K562 (cell line): ENCODE data around the gene FAAP100. TPM values are rescaled to one million over a fixed set of nuclear protein-coding genes. Genes with fewer than 3 reads are reported as not detected.

Experiments
- ATAC-seq: fragments of 200-7000 bp; cut with Tn5 transposase; 3 replicates; pipeline ENCODE4 v1.9.1; 2020; ENCODE audit warnings: moderate library complexity
- BruUV-seq: library from RNA; stranded (reverse); fragments of 400-500 nt; replicated peaks from 2 replicates; lab custom pipeline; 2021; lab: Mats Ljungman, UMichigan
- CTCF ChIA-PET: fragments of 300-600 bp; formaldehyde crosslinking; extraction: SDS; loops from one replicate; lab custom pipeline; 2021; ENCODE audit warnings: low intra/inter-chr PET ratio; lab: Yijun Ruan, JAX
- POLR2A ChIA-PET: fragments of 300-600, 350-650 bp; sonication (Branson Sonifier 250); formaldehyde crosslinking; extraction: SDS; loops from one replicate; lab custom pipeline; 2021; ENCODE audit warnings: antibody characterized with exemption, inconsistent platforms; lab: Yijun Ruan, JAX
- DNase-seq, 4 experiments: peaks; one replicate each; pipeline versions ENCODE4 v3.0.0 to v3.0.0-alpha.2; 2011 to 2018; ENCODE audit warnings: low spot score in 3 of 4, mixed read lengths in 3 of 4; ENCODE audit errors: extremely low read depth in 1 of 4
- FAIRE-seq: peaks from 2 replicates; lab custom pipeline; 2011; peaks lifted over from hg19 to GRCh38; lab: Jason Lieb, UNC
- H2AFZ ChIP-seq: 2 replicates; pipeline ENCODE4 v1.6.0; 2011; ENCODE audit warnings: low read depth, low read length, control low read depth, inconsistent platforms
- H3K27ac ChIP-seq: fragments of 200-600 bp; 3 replicates; pipeline ENCODE4 v1.8.0; 2011; ENCODE audit warnings: low read depth, mild to moderate bottlenecking, control low read depth, inconsistent platforms, low read length, moderate library complexity, mixed read lengths; ENCODE audit errors: extremely low read depth
- H3K27me3 ChIP-seq, 2 experiments: fragments of 300-600 bp in 1 of 2; 2 replicates in 1 of 2; 3 replicates in 1 of 2; pipeline versions ENCODE4 v1.6.0 to v1.8.0; 2011; ENCODE audit warnings: inconsistent platforms in 2 of 2, low read length in 2 of 2, mild to moderate bottlenecking in 1 of 2, mixed read lengths in 1 of 2, moderate library complexity in 1 of 2; ENCODE audit not compliant: control insufficient read depth in 2 of 2, insufficient read depth in 2 of 2
- H3K36me3 ChIP-seq: fragments of 300-600 bp; 3 replicates; pipeline ENCODE4 v1.8.0; 2011; ENCODE audit warnings: mild to moderate bottlenecking, low read length, inconsistent platforms; ENCODE audit not compliant: control insufficient read depth, insufficient read depth
- H3K4me1 ChIP-seq, 2 experiments: fragments of 200-600 bp in 1 of 2; replicated peaks in 1 of 2; 2 replicates in 1 of 2; 3 replicates in 1 of 2; pipeline versions ENCODE4 v1.5.1 to v1.8.0; 2011; ENCODE audit warnings: inconsistent platforms in 2 of 2, low read length in 2 of 2, mild to moderate bottlenecking in 1 of 2, mixed read lengths in 1 of 2, moderate library complexity in 1 of 2; ENCODE audit not compliant: control insufficient read depth in 2 of 2, insufficient read depth in 2 of 2
- H3K4me2 ChIP-seq: 2 replicates; pipeline ENCODE4 v1.6.1; 2011; ENCODE audit warnings: low read length, control low read depth, inconsistent platforms, mixed read lengths; ENCODE audit not compliant: insufficient read depth
- H3K4me3 ChIP-seq: fragments of 200-600 bp; sonication (generic), shearing (Covaris generic); 2 replicates; pipeline ENCODE4 v1.5.1; 2016; ENCODE audit warnings: control low read depth, inconsistent platforms
- H3K79me2 ChIP-seq: fragments of 200-600 bp; 3 replicates; pipeline ENCODE4 v1.8.0; 2011; ENCODE audit warnings: low read length, inconsistent platforms; ENCODE audit not compliant: control insufficient read depth, insufficient read depth
- H3K9ac ChIP-seq, 2 experiments: 2 replicates each; pipeline versions ENCODE4 v1.6.0 to v1.6.1; 2011; ENCODE audit warnings: low read depth in 2 of 2, low read length in 2 of 2, control low read depth in 1 of 2, inconsistent platforms in 1 of 2, mild to moderate bottlenecking in 1 of 2, mixed read lengths in 1 of 2; ENCODE audit not compliant: insufficient read depth in 1 of 2
- H3K9me1 ChIP-seq: one replicate; pipeline ENCODE4 v1.6.0; 2011; ENCODE audit warnings: inconsistent platforms, mild to moderate bottlenecking, low read length, moderate library complexity; ENCODE audit not compliant: control insufficient read depth, insufficient read depth
- H3K9me3 ChIP-seq: replicated peaks from 2 replicates; pipeline ENCODE4 v1.5.1; 2011; ENCODE audit warnings: low read depth, low read length, inconsistent platforms; ENCODE audit not compliant: control insufficient read depth, insufficient read depth
- H4K20me1 ChIP-seq: replicated peaks from 2 replicates; pipeline ENCODE4 v1.6.1; 2011; ENCODE audit warnings: low read length, inconsistent platforms, mixed read lengths; ENCODE audit not compliant: control insufficient read depth, insufficient read depth
- BCL6 ChIP-seq: fragments of 250-450 bp; sonication (Bioruptor Pico); IDR thresholded peaks from 2 replicates; pipeline ENCODE4 v1.4.0; 2020
- BRD4 ChIP-seq: fragments of 200-600 bp; sonication (generic); IDR thresholded peaks from 2 replicates; pipeline ENCODE4 v1.6.1; 2017; ENCODE audit warnings: inconsistent platforms
- CBFA2T2 ChIP-seq: fragments of 450-650 bp; conservative IDR thresholded peaks from 2 replicates; pipeline ENCODE4 v1.6.1; 2017; ENCODE audit warnings: mild to moderate bottlenecking
- CXXC5 ChIP-seq: fragments of 250-450 bp; sonication (Bioruptor Pico); IDR thresholded peaks from 2 replicates; pipeline ENCODE4 v1.8.0; 2022; ENCODE audit warnings: inconsistent platforms, mild to moderate bottlenecking, moderate library complexity
- ELK3 ChIP-seq: fragments of 450-650 bp; formaldehyde crosslinking; IDR thresholded peaks from 2 replicates; pipeline ENCODE4 v1.4.0; 2020; ENCODE audit warnings: mild to moderate bottlenecking
- FOXA3 ChIP-seq, 2 experiments: fragments of 450-650 bp in 1 of 2; sonication (generic) in 1 of 2; formaldehyde crosslinking; IDR thresholded peaks in 1 of 2; conservative IDR thresholded peaks in 1 of 2; 2 replicates each; pipeline versions ENCODE4 v1.4.0 to v1.8.0; 2020 to 2022; ENCODE audit warnings: mild to moderate bottlenecking in 2 of 2, missing genetic modification reagents in 1 of 2
- HIVEP1 ChIP-seq: fragments of 250-450 bp; sonication (Bioruptor Pico); IDR thresholded peaks from 2 replicates; pipeline ENCODE4 v1.4.0; 2020; ENCODE audit warnings: mild to moderate bottlenecking
- NCOA1 ChIP-seq: fragments of 450-650 bp; IDR thresholded peaks from 2 replicates; pipeline ENCODE4 v1.6.1; 2016; ENCODE audit warnings: low read depth
- NR0B1 ChIP-seq: fragments of 450-650 bp; IDR thresholded peaks from one replicate; pipeline ENCODE4 v1.6.1; 2018; ENCODE audit warnings: mild to moderate bottlenecking, moderate library complexity; ENCODE audit not compliant: partially characterized antibody
- PPARD ChIP-seq: fragments of 250-450 bp; sonication (Bioruptor Pico); IDR thresholded peaks from 2 replicates; pipeline ENCODE4 v1.8.0; 2022; ENCODE audit warnings: inconsistent platforms, mild to moderate bottlenecking, moderate library complexity
- RBFOX2 ChIP-seq: fragments of 200-400 bp; formaldehyde crosslinking; IDR thresholded peaks from 2 replicates; pipeline ENCODE4 v1.6.1; 2017; ENCODE audit warnings: low read depth, mild to moderate bottlenecking, low read length, moderate library complexity
- U2AF2 ChIP-seq: fragments of 200-400 bp; formaldehyde crosslinking; optimal IDR thresholded peaks from 2 replicates; pipeline ENCODE3; 2017; ENCODE audit warnings: low read depth, mild to moderate bottlenecking, low read length
- ZNF764 ChIP-seq: fragments of 250-450 bp; sonication (Bioruptor Pico); IDR thresholded peaks from 2 replicates; pipeline ENCODE4 v1.4.0; 2020; ENCODE audit warnings: low read depth, mild to moderate bottlenecking, moderate library complexity
- WGBS: fragments of 100-300 bp; shearing (Covaris generic); methylation state at CpG from one replicate; pipeline ENCODE4 v1.1.6; 2016; ENCODE audit warnings: low coverage, mixed read lengths; ENCODE audit not compliant: insufficient coverage; ENCODE audit errors: missing lambda C conversion rate; 5-methylcytosine and 5-hydroxymethylcytosine counted together
- in situ Hi-C: fragments of 300-500 bp; cut with MboI; formaldehyde crosslinking; loops from 4 replicates; pipeline ENCODE4 v1.15.0; 2018; ENCODE audit warnings: inconsistent platforms, mixed read lengths
- intact Hi-C: fragments of 100-400 bp; cut with micrococcal nuclease; formaldehyde crosslinking; loops from 2 replicates; pipeline ENCODE4 v1.14.2; 2022
- polyA plus RNA-seq, 8 experiments: library from polyadenylated mRNA; depleted of rRNA in 4 of 8; stranded (reverse) in 5 of 8; unstranded in 3 of 8; fragments of >200 nt; fragmentation: Nextera tagmentation in 2 of 8; fragmentation: Illumina TruSeq in 1 of 8; extraction: Ambion mirVana in 2 of 8; extraction: Trizol in 1 of 8; gene quantifications; 2 replicates each; pipeline versions ENCODE4 v1.2.1 to v1.2.3, GENCODE V29; 2011 to 2014; ENCODE audit warnings: inconsistent platforms in 1 of 8, missing spikeins in 1 of 8
- total RNA-seq, 7 experiments: library from RNA; depleted of rRNA in 6 of 7; stranded (reverse); fragments of >200 nt in 6 of 7; fragmentation: Illumina TruSeq in 2 of 7; extraction: Trizol in 2 of 7; gene quantifications; 2 replicates each; pipeline versions ENCODE4 v1.2.1 to v1.2.3, GENCODE V29; 2011 to 2021; ENCODE audit warnings: low replicate concordance in 1 of 7

FAAP100 gene
- total and polyA plus RNA-seq, 9 of the 15 experiments (the other 6 are each of a cell fraction or from before 2014, with no cell fraction given): 0.31 to 51.2 (median 12.6) TPM

- CTCF ChIA-PET: no interaction called here
- 31% methylated on average over 12 of the region's 12 CpGs for WGBS
- in situ Hi-C loops (no loop called here), intact Hi-C loops (no loop called here)
- Histone ChIP-seq H3K27ac (no peak overlapping the region), H3K79me2 (no peaks in the 10 kb centered on the region), H3K9me1 (no peaks in the 10 kb centered on the region), H3K4me3 (no peak overlapping the region), H3K27me3 (peaks cover 10 to 22% of the 10 kb centered on the region in 2 experiments; a peak in 3 of 5 replicates), H3K9me3 (no peaks in the 10 kb centered on the region), H3K4me1 (peaks cover 3 to 19% of the 10 kb centered on the region in 2 experiments; a peak in 4 of 5 replicates), H3K36me3 (no peaks in the 10 kb centered on the region), H3K9ac (peak overlapping the region in 1 of 2 experiments; percentile 45; a peak in 2 of 4 replicates), H3K4me2 (no peak overlapping the region), H2AFZ (no peak overlapping the region), H4K20me1 (no peaks in the 10 kb centered on the region)
- BruUV-seq: no TSS peak
- FAIRE-seq (no peak), ATAC-seq (no peak), DNase-seq (no peak)
- TF ChIP-seq NCOA1 (no peak), ELK3 (no peak), HIVEP1 (CRISPR knock-in tag) (no peak), FOXA3 (CRISPR knock-in tag; conservative IDR thresholded peaks at IDR 0.05 in 1 of 2, IDR thresholded peaks at IDR 0.05 in 1 of 2) (no peak), CXXC5 (no peak), BRD4 (no peak), BCL6 (CRISPR knock-in tag) (no peak), U2AF2 (no peak), RBFOX2 (no peak), PPARD (CRISPR knock-in tag) (no peak), NR0B1 (no peak), CBFA2T2 (no peak), ZNF764 (CRISPR knock-in tag) (no peak)
- POLR2A ChIA-PET: interaction anchor here (1.4 to 8.3 kb wide), 2 partner anchors 10 to 12 kb away, joined by 9 to 132 read pairs; partner anchors contain the start of gene ACTG1
Measured at GRCh38 chr17:81499601-81499970, 52.6 kb downstream of the FAAP100 start.
